ENCODE measurements around the gene MBTD1. TPM values are rescaled to one million over a fixed set of nuclear protein-coding genes. Genes with fewer than 3 reads are reported as not detected.
A peak's percentile ranks its signal among the peaks of the same experiment; 100 is the strongest.
"Not testable (repeated sequence)": the region's sequence is repeated elsewhere in the genome, so short reads cannot be mapped to it uniquely, and the experiment has no call there.

MBTD1 gene
- total RNA-seq, 1 donor from 2014 or later, result 34.4 TPM

GRCh38 chr17:51230306-51230705, 29.5 kb downstream of the MBTD1 start:
- H3K27ac ChIP-seq (ENCODE audit: low read depth, low read length), result no peak overlapping the region
- no peak overlapping the region for H3K9ac ChIP-seq (ENCODE audit: low read depth in 1 of 3, low read length in 3 of 3)
- H3K9me3 ChIP-seq (ENCODE audit: control insufficient read depth in 3 of 3, low read length in 3 of 3), result no peaks in the 10 kb centered on the region
- H3K4me3 ChIP-seq (ENCODE audit: low read length in 3 of 3), result no peak overlapping the region
- H3K27me3 ChIP-seq (ENCODE audit: control insufficient read depth in 3 of 3, insufficient read depth in 3 of 3, low read length in 3 of 3), result no peaks in the 10 kb centered on the region
- H3K4me1 ChIP-seq (ENCODE audit: control insufficient read depth in 3 of 3, insufficient read depth in 3 of 3, low read length in 3 of 3), result no peaks in the 10 kb centered on the region
- no peaks in the 10 kb centered on the region for H3K36me3 ChIP-seq (ENCODE audit: control insufficient read depth in 3 of 3, insufficient read depth in 3 of 3, low read length in 3 of 3)

GRCh38 chr17:51229889-51230288, 30.0 kb downstream of the MBTD1 start:
- H3K27ac ChIP-seq (ENCODE audit: low read depth, low read length), result no peak overlapping the region
- no peaks in the 10 kb centered on the region for H3K9me3 ChIP-seq (ENCODE audit: control insufficient read depth in 3 of 3, low read length in 3 of 3)
- H3K4me1 ChIP-seq (ENCODE audit: control insufficient read depth in 3 of 3, insufficient read depth in 3 of 3, low read length in 3 of 3), result no peaks in the 10 kb centered on the region
- H3K36me3 ChIP-seq (ENCODE audit: control insufficient read depth in 3 of 3, insufficient read depth in 3 of 3, low read length in 3 of 3), result peaks cover 0 to 2% (median 0%) of the 10 kb centered on the region in 3 donors
- H3K9ac ChIP-seq (ENCODE audit: low read depth in 1 of 3, low read length in 3 of 3), result no peak overlapping the region
- no peaks in the 10 kb centered on the region for H3K27me3 ChIP-seq (ENCODE audit: control insufficient read depth in 3 of 3, insufficient read depth in 3 of 3, low read length in 3 of 3)
- H3K4me3 ChIP-seq (ENCODE audit: low read length in 3 of 3), result no peak overlapping the region

DNA sequence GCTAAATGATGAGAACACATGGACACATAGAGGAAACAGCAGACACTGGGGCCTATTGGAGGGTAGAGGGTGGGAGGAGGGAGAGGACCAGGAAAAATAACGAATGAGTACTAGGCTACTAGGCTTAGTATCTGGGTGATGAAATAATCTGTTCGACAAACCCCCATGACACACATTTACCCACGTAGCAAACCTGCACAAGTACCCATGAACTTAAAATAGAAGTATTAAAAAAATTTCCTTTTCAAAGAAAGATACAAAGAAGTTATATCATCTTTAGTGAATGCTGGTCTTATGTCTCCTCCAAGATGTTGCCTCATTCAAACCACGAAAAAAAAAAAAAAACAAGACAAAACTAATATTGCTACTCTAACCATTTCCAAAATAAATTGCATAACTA, 31.7 kb downstream of the MBTD1 start:
- Histone ChIP-seq H3K27me3 (ENCODE audit: control insufficient read depth in 3 of 3, insufficient read depth in 3 of 3, low read length in 3 of 3) (no peaks in the 10 kb centered on the region), H3K9me3 (ENCODE audit: control insufficient read depth in 3 of 3, low read length in 3 of 3) (no peaks in the 10 kb centered on the region), H3K27ac (ENCODE audit: low read depth, low read length) (no peak overlapping the region), H3K4me3 (ENCODE audit: low read length in 3 of 3) (no peak overlapping the region), H3K4me1 (ENCODE audit: control insufficient read depth in 3 of 3, insufficient read depth in 3 of 3, low read length in 3 of 3) (no peaks in the 10 kb centered on the region), H3K36me3 (ENCODE audit: control insufficient read depth in 3 of 3, insufficient read depth in 3 of 3, low read length in 3 of 3) (peaks cover 0 to 10% (median 4%) of the 10 kb centered on the region in 3 donors), H3K9ac (ENCODE audit: low read depth in 1 of 3, low read length in 3 of 3) (no peak overlapping the region)

- H3K9me3 ChIP-seq (ENCODE audit: control insufficient read depth in 3 of 3, low read length in 3 of 3); H3K4me1 ChIP-seq (ENCODE audit: control insufficient read depth in 3 of 3, insufficient read depth in 3 of 3, low read length in 3 of 3); H3K9ac ChIP-seq (ENCODE audit: low read depth in 1 of 3, low read length in 3 of 3); H3K27me3 ChIP-seq (ENCODE audit: control insufficient read depth in 3 of 3, insufficient read depth in 3 of 3, low read length in 3 of 3); H3K27ac ChIP-seq (ENCODE audit: low read depth, low read length); H3K4me3 ChIP-seq (ENCODE audit: low read length in 3 of 3): not testable (repeated sequence)
- peaks cover 4 to 16% (median 7%) of the 10 kb centered on the region in 3 donors for H3K36me3 ChIP-seq (ENCODE audit: control insufficient read depth in 3 of 3, insufficient read depth in 3 of 3, low read length in 3 of 3)
Observed at GRCh38 chr17:51225523-51225922, 34.3 kb downstream of the MBTD1 start.

- no peaks in the 10 kb centered on the region for H3K4me1 ChIP-seq (ENCODE audit: control insufficient read depth in 3 of 3, insufficient read depth in 3 of 3, low read length in 3 of 3)
- H3K9ac ChIP-seq (ENCODE audit: low read depth in 1 of 3, low read length in 3 of 3), result peak overlapping the region in 1 of 3 donors; percentile 28
- H3K27ac ChIP-seq (ENCODE audit: low read depth, low read length), result no peak overlapping the region
- H3K9me3 ChIP-seq (ENCODE audit: control insufficient read depth in 3 of 3, low read length in 3 of 3), result no peaks in the 10 kb centered on the region
- no peaks in the 10 kb centered on the region for H3K27me3 ChIP-seq (ENCODE audit: control insufficient read depth in 3 of 3, insufficient read depth in 3 of 3, low read length in 3 of 3)
- H3K36me3 ChIP-seq (ENCODE audit: control insufficient read depth in 3 of 3, insufficient read depth in 3 of 3, low read length in 3 of 3), result peaks cover 10 to 22% (median 11%) of the 10 kb centered on the region in 3 donors
- no peak overlapping the region for H3K4me3 ChIP-seq (ENCODE audit: low read length in 3 of 3)
Observed at GRCh38 chr17:51224402-51225262, 35.2 kb downstream of the MBTD1 start.

- Histone ChIP-seq H3K4me3 (ENCODE audit: low read length in 3 of 3) (no peak overlapping the region), H3K4me1 (ENCODE audit: control insufficient read depth in 3 of 3, insufficient read depth in 3 of 3, low read length in 3 of 3) (no peaks in the 10 kb centered on the region), H3K27ac (ENCODE audit: low read depth, low read length) (no peak overlapping the region), H3K27me3 (ENCODE audit: control insufficient read depth in 3 of 3, insufficient read depth in 3 of 3, low read length in 3 of 3) (no peaks in the 10 kb centered on the region), H3K9ac (ENCODE audit: low read depth in 1 of 3, low read length in 3 of 3) (no peak overlapping the region), H3K36me3 (ENCODE audit: control insufficient read depth in 3 of 3, insufficient read depth in 3 of 3, low read length in 3 of 3) (peaks cover 14 to 42% (median 32%) of the 10 kb centered on the region in 3 donors), H3K9me3 (ENCODE audit: control insufficient read depth in 3 of 3, low read length in 3 of 3) (no peaks in the 10 kb centered on the region)
Observed at GRCh38 chr17:51221322-51221721, 38.5 kb downstream of the MBTD1 start.

- Histone ChIP-seq H3K27ac (ENCODE audit: low read depth, low read length) (no peak overlapping the region), H3K36me3 (ENCODE audit: control insufficient read depth in 3 of 3, insufficient read depth in 3 of 3, low read length in 3 of 3) (peaks cover 14 to 38% (median 33%) of the 10 kb centered on the region in 3 donors), H3K4me3 (ENCODE audit: low read length in 3 of 3) (no peak overlapping the region), H3K9ac (ENCODE audit: low read depth in 1 of 3, low read length in 3 of 3) (no peak overlapping the region), H3K27me3 (ENCODE audit: control insufficient read depth in 3 of 3, insufficient read depth in 3 of 3, low read length in 3 of 3) (no peaks in the 10 kb centered on the region), H3K9me3 (ENCODE audit: control insufficient read depth in 3 of 3, low read length in 3 of 3) (no peaks in the 10 kb centered on the region), H3K4me1 (ENCODE audit: control insufficient read depth in 3 of 3, insufficient read depth in 3 of 3, low read length in 3 of 3) (no peaks in the 10 kb centered on the region)
Observed at GRCh38 chr17:51217946-51218345, 41.9 kb downstream of the MBTD1 start.

DNA sequence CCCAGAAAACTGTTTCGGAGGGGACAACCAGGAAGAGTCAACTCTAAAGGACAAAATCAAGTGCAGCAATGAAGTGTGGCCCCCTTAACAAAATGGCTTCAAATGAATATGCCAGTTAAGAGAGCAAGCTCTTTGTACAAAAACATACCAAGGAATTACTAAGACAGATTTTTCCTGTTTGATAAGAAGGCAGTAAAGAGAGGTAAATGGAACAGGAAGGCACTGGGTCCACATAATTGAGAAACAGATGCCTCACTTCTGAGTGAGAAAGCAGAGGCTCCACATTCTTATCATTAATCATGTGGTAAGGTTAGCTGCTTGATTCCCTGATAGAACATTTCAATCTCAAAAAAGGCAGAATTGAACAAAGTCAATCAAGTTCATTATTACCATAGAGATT, 44.9 kb downstream of the MBTD1 start:
- Histone ChIP-seq H3K9me3 (ENCODE audit: control insufficient read depth in 3 of 3, low read length in 3 of 3) (no peaks in the 10 kb centered on the region), H3K27ac (ENCODE audit: low read depth, low read length) (no peak overlapping the region), H3K4me1 (ENCODE audit: control insufficient read depth in 3 of 3, insufficient read depth in 3 of 3, low read length in 3 of 3) (no peaks in the 10 kb centered on the region), H3K36me3 (ENCODE audit: control insufficient read depth in 3 of 3, insufficient read depth in 3 of 3, low read length in 3 of 3) (peaks cover 4 to 29% (median 28%) of the 10 kb centered on the region in 3 donors), H3K27me3 (ENCODE audit: control insufficient read depth in 3 of 3, insufficient read depth in 3 of 3, low read length in 3 of 3) (no peaks in the 10 kb centered on the region), H3K9ac (ENCODE audit: low read depth in 1 of 3, low read length in 3 of 3) (no peak overlapping the region), H3K4me3 (ENCODE audit: low read length in 3 of 3) (no peak overlapping the region)

GRCh38 chr17:51203838-51204237, 56.0 kb downstream of the MBTD1 start:
- H3K9ac ChIP-seq (ENCODE audit: low read depth in 1 of 3, low read length in 3 of 3), result no peak overlapping the region
- peaks cover 20 to 66% (median 65%) of the 10 kb centered on the region in 3 donors for H3K36me3 ChIP-seq (ENCODE audit: control insufficient read depth in 3 of 3, insufficient read depth in 3 of 3, low read length in 3 of 3)
- no peak overlapping the region for H3K27ac ChIP-seq (ENCODE audit: low read depth, low read length)
- no peaks in the 10 kb centered on the region for H3K4me1 ChIP-seq (ENCODE audit: control insufficient read depth in 3 of 3, insufficient read depth in 3 of 3, low read length in 3 of 3)
- no peak overlapping the region for H3K4me3 ChIP-seq (ENCODE audit: low read length in 3 of 3)
- no peaks in the 10 kb centered on the region for H3K27me3 ChIP-seq (ENCODE audit: control insufficient read depth in 3 of 3, insufficient read depth in 3 of 3, low read length in 3 of 3)
- no peaks in the 10 kb centered on the region for H3K9me3 ChIP-seq (ENCODE audit: control insufficient read depth in 3 of 3, low read length in 3 of 3)

- H3K9me3 ChIP-seq (ENCODE audit: control insufficient read depth in 3 of 3, low read length in 3 of 3), result no peaks in the 10 kb centered on the region
- no peak overlapping the region for H3K9ac ChIP-seq (ENCODE audit: low read depth in 1 of 3, low read length in 3 of 3)
- no peak overlapping the region for H3K27ac ChIP-seq (ENCODE audit: low read depth, low read length)
- no peaks in the 10 kb centered on the region for H3K27me3 ChIP-seq (ENCODE audit: control insufficient read depth in 3 of 3, insufficient read depth in 3 of 3, low read length in 3 of 3)
- no peaks in the 10 kb centered on the region for H3K4me1 ChIP-seq (ENCODE audit: control insufficient read depth in 3 of 3, insufficient read depth in 3 of 3, low read length in 3 of 3)
- H3K4me3 ChIP-seq (ENCODE audit: low read length in 3 of 3), result no peak overlapping the region
- peaks cover 24 to 67% (median 57%) of the 10 kb centered on the region in 3 donors for H3K36me3 ChIP-seq (ENCODE audit: control insufficient read depth in 3 of 3, insufficient read depth in 3 of 3, low read length in 3 of 3)
Observed at GRCh38 chr17:51200846-51201245, 59.0 kb downstream of the MBTD1 start.
